Endothelial cell of umbilical vein (primary cell): Measurements from ENCODE around the gene EFHC2. TPM values are rescaled to one million over a fixed set of nuclear protein-coding genes. Genes with fewer than 3 reads are reported as not detected.

Experiments
- BruUV-seq: library from RNA; stranded (reverse); fragments of 400-500 nt; replicated peaks from 2 replicates; lab custom pipeline; 2021; lab: Mats Ljungman, UMichigan
- CTCF ChIA-PET: fragments of 300-600, 350-600 bp; sonication (Branson Sonifier 250); formaldehyde crosslinking; loops from one replicate; lab custom pipeline; 2021; ENCODE audit warnings: antibody characterized with exemption, inconsistent platforms; lab: Charles Lee
- POLR2A ChIA-PET: fragments of 300-600, 350-600 bp; sonication (Branson Sonifier 250); formaldehyde crosslinking; loops from one replicate; lab custom pipeline; 2021; ENCODE audit warnings: antibody characterized with exemption, inconsistent platforms; lab: Charles Lee
- DNase-seq: peaks from one replicate; pipeline ENCODE4 v3.0.0-alpha.2; 2011; ENCODE audit warnings: low read depth, low spot score
- FAIRE-seq: peaks from 2 replicates; lab custom pipeline; 2011; peaks lifted over from hg19 to GRCh38; lab: Jason Lieb, UNC
- H2AFZ ChIP-seq: 2 replicates; pipeline ENCODE4 v1.6.0; 2012; ENCODE audit warnings: low read depth, low read length, control low read depth, inconsistent platforms
- H3K27ac ChIP-seq: 2 replicates; pipeline ENCODE4 v1.5.1; 2011; ENCODE audit warnings: low read depth, mild to moderate bottlenecking, control low read depth, low read length, moderate library complexity; ENCODE audit not compliant: insufficient read depth
- H3K27me3 ChIP-seq, 2 experiments: 2 replicates each; pipeline versions ENCODE4 v1.6.0 to v1.6.1; 2011; ENCODE audit warnings: low read length in 2 of 2, mixed read lengths in 1 of 2; ENCODE audit not compliant: control insufficient read depth in 2 of 2, insufficient read depth in 2 of 2
- H3K36me3 ChIP-seq, 2 experiments: 2 replicates in 1 of 2; 3 replicates in 1 of 2; pipeline ENCODE4 v1.5.1; 2011; ENCODE audit warnings: low read length in 2 of 2, mild to moderate bottlenecking in 1 of 2, moderate library complexity in 1 of 2; ENCODE audit not compliant: control insufficient read depth in 2 of 2, insufficient read depth in 2 of 2; ENCODE audit errors: extremely low read depth in 1 of 2
- H3K4me1 ChIP-seq: 3 replicates; pipeline ENCODE4 v1.5.1; 2011; ENCODE audit warnings: mild to moderate bottlenecking, low read length; ENCODE audit not compliant: control insufficient read depth, insufficient read depth; ENCODE audit errors: extremely low read depth
- H3K4me2 ChIP-seq: 2 replicates; pipeline ENCODE4 v1.6.1; 2011; ENCODE audit warnings: low read length, control low read depth, mixed read lengths; ENCODE audit not compliant: insufficient read depth
- H3K4me3 ChIP-seq, 3 experiments: fragments of 200-600 bp in 1 of 3; sonication (generic), shearing (Covaris generic) in 1 of 3; replicated peaks in 1 of 3; 2 replicates each; pipeline ENCODE4 v1.5.1; 2011 to 2016; ENCODE audit warnings: control low read depth in 3 of 3, low read length in 3 of 3, mild to moderate bottlenecking in 2 of 3, inconsistent platforms in 1 of 3, low read depth in 1 of 3, moderate library complexity in 1 of 3; ENCODE audit not compliant: insufficient read depth in 1 of 3
- H3K79me2 ChIP-seq: 2 replicates; pipeline ENCODE4 v1.6.0; 2012; ENCODE audit warnings: low read length, inconsistent platforms; ENCODE audit not compliant: control insufficient read depth, insufficient read depth
- H3K9ac ChIP-seq: replicated peaks from 2 replicates; pipeline ENCODE3; 2011; ENCODE audit warnings: low read length, control low read depth; ENCODE audit not compliant: insufficient read depth; ENCODE audit errors: extremely low read depth
- H3K9me1 ChIP-seq: replicated peaks from 3 replicates; pipeline ENCODE4 v1.6.0; 2011; ENCODE audit warnings: mild to moderate bottlenecking, low read length; ENCODE audit not compliant: control insufficient read depth, insufficient read depth; ENCODE audit errors: extremely low read depth
- H3K9me3 ChIP-seq: replicated peaks from 2 replicates; pipeline ENCODE4 v1.5.1; 2012; ENCODE audit warnings: low read length, inconsistent platforms; ENCODE audit not compliant: control insufficient read depth, insufficient read depth
- H4K20me1 ChIP-seq: replicated peaks from 2 replicates; pipeline ENCODE3; 2011; ENCODE audit warnings: mild to moderate bottlenecking, low read length; ENCODE audit not compliant: control insufficient read depth, insufficient read depth; ENCODE audit errors: extremely low read depth
- CTCF ChIP-seq, 2 donors: IDR thresholded peaks; 1 replicate in 1 of 2; 2 replicates in 1 of 2; pipeline ENCODE4 v1.5.1; 2011; ENCODE audit warnings: low read length in 2 of 2, mild to moderate bottlenecking in 2 of 2, moderate library complexity in 2 of 2, control low read depth in 1 of 2, inconsistent platforms in 1 of 2, low read depth in 1 of 2; ENCODE audit not compliant: insufficient read depth in 1 of 2; ENCODE audit errors: extremely low read depth in 1 of 2
- MAX ChIP-seq: IDR thresholded peaks from 2 replicates; pipeline ENCODE4 v1.6.1; 2011; ENCODE audit not compliant: insufficient read depth, insufficient read length
- MYC ChIP-seq: IDR thresholded peaks from one replicate; pipeline ENCODE4 v1.6.1; 2011; ENCODE audit warnings: mild to moderate bottlenecking, low read depth, low read length
- POLR2A ChIP-seq: IDR thresholded peaks from 2 replicates; pipeline ENCODE4 v1.6.1; 2012; ENCODE audit warnings: low read depth, mild to moderate bottlenecking, control low read depth, low read length
- dilution Hi-C: fragments of 300-500 bp; cut with MboI; formaldehyde crosslinking; loops from one replicate; pipeline ENCODE4 v1.15.0; 2019; ENCODE audit warnings: low sequenced_read_pairs; ENCODE audit not compliant: extremely low pct_ligation_motif_present
- intact Hi-C: fragments of 100-400 bp; cut with micrococcal nuclease; formaldehyde crosslinking; loops from one replicate; pipeline ENCODE4 v1.10.0; 2022
- polyA plus RNA-seq, 4 experiments: library from polyadenylated mRNA; depleted of rRNA in 3 of 4; stranded (reverse) in 3 of 4; unstranded in 1 of 4; fragments of >200 nt; gene quantifications; 2 replicates each; pipeline versions ENCODE4 v1.2.1 to v1.2.3, GENCODE V29; 2011 to 2012; ENCODE audit warnings: missing spikeins in 1 of 4
- total RNA-seq: library from RNA; stranded (reverse); gene quantifications from 2 replicates; pipeline ENCODE4 v1.2.3, GENCODE V29; 2021

Gene EFHC2
- total and polyA plus RNA-seq, 2 donors (not counting 3 experiments of a cell fraction or from before 2014, with no cell fraction given) = not detected

GRCh38 chrX:44352758-44353157 lies 9.3 kb upstream of the EFHC2 start:
- DNase-seq = no peak
- ChIA-PET POLR2A (no interaction called here), CTCF (no interaction called here)
- H3K36me3 ChIP-seq = no peaks in the 10 kb centered on the region
- H3K79me2 ChIP-seq = no peaks in the 10 kb centered on the region
- no peak for TF ChIP-seq MAX
- no peak for TF ChIP-seq POLR2A
- no peak for TF ChIP-seq CTCF (IDR thresholded peaks at IDR 0.05; ENCODE audit: extremely low read depth in 1 of 2, insufficient read depth in 1 of 2, low read depth in 1 of 2, low read length in 2 of 2)
- no peaks in the 10 kb centered on the region for H4K20me1 ChIP-seq
- no peak overlapping the region for H3K4me2 ChIP-seq
- dilution Hi-C loops (no loop called here), intact Hi-C loops (no loop called here)
- no peak overlapping the region for H3K4me3 ChIP-seq
- no peaks in the 10 kb centered on the region for H3K9me3 ChIP-seq
- H2AFZ ChIP-seq = no peak overlapping the region
- no peak overlapping the region for H3K9ac ChIP-seq
- no peaks in the 10 kb centered on the region for H3K4me1 ChIP-seq
- H3K27ac ChIP-seq = no peak overlapping the region
- BruUV-seq = no TSS peak
- no peak for FAIRE-seq
- no peaks in the 10 kb centered on the region for H3K9me1 ChIP-seq
- no peaks in the 10 kb centered on the region for H3K27me3 ChIP-seq

GRCh38 chrX:44349561-44349960 lies 6.1 kb upstream of the EFHC2 start:
- TF ChIP-seq MYC = no peak
- no peak for TF ChIP-seq CTCF (IDR thresholded peaks at IDR 0.05; ENCODE audit: extremely low read depth in 1 of 2, insufficient read depth in 1 of 2, low read depth in 1 of 2, low read length in 2 of 2)
- no peak for FAIRE-seq
- dilution Hi-C loops = no loop called here

More at GRCh38 chrX:44349561-44349960, 6.1 kb upstream of the EFHC2 start:
- Histone ChIP-seq H3K4me3 (no peak overlapping the region), H3K79me2 (no peaks in the 10 kb centered on the region), H2AFZ (no peak overlapping the region), H3K36me3 (no peaks in the 10 kb centered on the region), H3K9me3 (no peaks in the 10 kb centered on the region), H3K4me1 (no peaks in the 10 kb centered on the region), H3K4me2 (no peak overlapping the region), H3K27me3 (no peaks in the 10 kb centered on the region), H3K9ac (no peak overlapping the region), H3K27ac (no peak overlapping the region), H4K20me1 (no peaks in the 10 kb centered on the region), H3K9me1 (no peaks in the 10 kb centered on the region)
- POLR2A ChIA-PET = no interaction called here
- intact Hi-C loops = no loop called here
- DNase-seq = no peak
- CTCF ChIA-PET = no interaction called here
- no TSS peak for BruUV-seq
